IMR-90 (cell line): Measurements from ENCODE around the gene OSBPL6. TPM values are rescaled to one million over a fixed set of nuclear protein-coding genes. Genes with fewer than 3 reads are reported as not detected.

Experiments
- ATAC-seq: fragments of 200-7000 bp; cut with Tn5 transposase; 2 replicates; pipeline ENCODE4 v1.9.1; 2020; ENCODE audit warnings: low read depth, mild to moderate bottlenecking, moderate library complexity
- BruUV-seq: library from RNA; stranded (reverse); fragments of 400-500 nt; replicated peaks from 2 replicates; lab custom pipeline; 2021; lab: Mats Ljungman, UMichigan
- CTCF ChIA-PET: fragments of 300-600 bp; formaldehyde crosslinking; extraction: SDS; loops from one replicate; lab custom pipeline; 2021; ENCODE audit warnings: antibody characterized with exemption; lab: Yijun Ruan, JAX
- POLR2A ChIA-PET: fragments of 300-600 bp; sonication (Branson Sonifier 250); formaldehyde crosslinking; loops from one replicate; lab custom pipeline; 2022; ENCODE audit warnings: antibody characterized with exemption; ENCODE audit not compliant: unreplicated experiment; lab: Charles Lee
- DNase-seq: peaks from one replicate; pipeline ENCODE4 v3.0.0; 2013
- H2AFZ ChIP-seq: replicated peaks from 2 replicates; pipeline ENCODE3; 2013; ENCODE audit warnings: low read length, mild to moderate bottlenecking; ENCODE audit not compliant: poor library complexity
- H2AK5ac ChIP-seq: 2 replicates; pipeline ENCODE4 v1.6.1; 2013; ENCODE audit warnings: low read depth, low read length, inconsistent platforms
- H2AK9ac ChIP-seq: replicated peaks from 2 replicates; pipeline ENCODE3; 2013; ENCODE audit warnings: mild to moderate bottlenecking, low read depth, low read length, moderate library complexity; ENCODE audit not compliant: poor library complexity
- H2BK120ac ChIP-seq: 2 replicates; pipeline ENCODE4 v1.6.1; 2013; ENCODE audit warnings: low read depth, low read length, inconsistent platforms
- H2BK15ac ChIP-seq: 3 replicates; pipeline ENCODE4 v1.6.1; 2013; ENCODE audit warnings: low read depth, low read length, inconsistent platforms
- H2BK20ac ChIP-seq: 2 replicates; pipeline ENCODE4 v1.6.1; 2013; ENCODE audit warnings: low read depth, mild to moderate bottlenecking, inconsistent platforms, low read length, moderate library complexity
- H2BK5ac ChIP-seq: 2 replicates; pipeline ENCODE4 v1.6.1; 2013; ENCODE audit warnings: mild to moderate bottlenecking, low read depth, low read length, inconsistent platforms; ENCODE audit not compliant: poor library complexity, severe bottlenecking
- H3K14ac ChIP-seq: replicated peaks from 2 replicates; pipeline ENCODE4 v1.6.1; 2013; ENCODE audit warnings: low read depth, low read length, inconsistent platforms
- H3K18ac ChIP-seq: 2 replicates; pipeline ENCODE4 v1.6.1; 2013; ENCODE audit warnings: low read depth, low read length, control low read depth
- H3K23ac ChIP-seq: 2 replicates; pipeline ENCODE4 v1.6.1; 2013; ENCODE audit warnings: low read depth, low read length, inconsistent platforms
- H3K27ac ChIP-seq: 2 replicates; pipeline ENCODE4 v1.5.1; 2013; ENCODE audit warnings: mild to moderate bottlenecking, control low read depth, low read length; ENCODE audit not compliant: insufficient read depth
- H3K27me3 ChIP-seq: 2 replicates; pipeline ENCODE4 v1.6.1; 2013; ENCODE audit warnings: low read length; ENCODE audit not compliant: control insufficient read depth, insufficient read depth
- H3K36me3 ChIP-seq: 2 replicates; pipeline ENCODE4 v1.6.1; 2013; ENCODE audit warnings: low read length, mixed read lengths; ENCODE audit not compliant: control insufficient read depth, insufficient read depth
- H3K4ac ChIP-seq: 2 replicates; pipeline ENCODE4 v1.6.1; 2013; ENCODE audit warnings: low read depth, low read length, inconsistent platforms
- H3K4me1 ChIP-seq: 2 replicates; pipeline ENCODE4 v1.6.1; 2013; ENCODE audit warnings: low read length, mixed read lengths; ENCODE audit not compliant: control insufficient read depth, insufficient read depth
- H3K4me2 ChIP-seq: 2 replicates; pipeline ENCODE4 v1.6.1; 2013; ENCODE audit warnings: low read depth, mild to moderate bottlenecking, control low read depth, low read length, moderate library complexity
- H3K4me3 ChIP-seq: 2 replicates; pipeline ENCODE4 v1.5.1; 2013; ENCODE audit warnings: low read depth, mild to moderate bottlenecking, control low read depth, low read length, moderate library complexity; ENCODE audit not compliant: insufficient read depth
- H3K56ac ChIP-seq: 2 replicates; pipeline ENCODE4 v1.6.1; 2013; ENCODE audit warnings: low read length, inconsistent platforms; ENCODE audit not compliant: insufficient read depth; ENCODE audit errors: extremely low read depth
- H3K79me1 ChIP-seq, 2 experiments: 2 replicates each; pipeline ENCODE4 v1.6.1; 2013; ENCODE audit warnings: low read length in 2 of 2, inconsistent platforms in 1 of 2, low read depth in 1 of 2
- H3K9ac ChIP-seq: 2 replicates; pipeline ENCODE4 v1.6.1; 2013; ENCODE audit warnings: low read depth, low read length, control low read depth
- H3K9me1 ChIP-seq: 2 replicates; pipeline ENCODE4 v1.6.1; 2013; ENCODE audit warnings: low read length, inconsistent platforms; ENCODE audit not compliant: insufficient read depth
- H3K9me3 ChIP-seq: 2 replicates; pipeline ENCODE4 v1.6.1; 2013; ENCODE audit warnings: low read length; ENCODE audit not compliant: control insufficient read depth, insufficient read depth
- H4K20me1 ChIP-seq: 2 replicates; pipeline ENCODE4 v1.6.1; 2013; ENCODE audit warnings: low read length, inconsistent platforms; ENCODE audit not compliant: insufficient read depth
- H4K5ac ChIP-seq: 2 replicates; pipeline ENCODE4 v1.6.1; 2013; ENCODE audit warnings: mild to moderate bottlenecking, low read depth, low read length, control low read depth
- H4K8ac ChIP-seq, 2 experiments: 2 replicates each; pipeline ENCODE4 v1.6.1; 2013; ENCODE audit warnings: low read depth in 2 of 2, low read length in 2 of 2, control low read depth in 1 of 2, inconsistent platforms in 1 of 2
- H4K91ac ChIP-seq: 2 replicates; pipeline ENCODE4 v1.6.1; 2013; ENCODE audit warnings: low read depth, low read length, inconsistent platforms; ENCODE audit not compliant: insufficient read depth
- CEBPB ChIP-seq: IDR thresholded peaks from 2 replicates; pipeline ENCODE4 v1.6.1; 2012; ENCODE audit warnings: low read depth, low read length, improper control_type of control experiment
- CHD1 ChIP-seq: IDR thresholded peaks from 2 replicates; pipeline ENCODE4 v1.6.1; 2012; ENCODE audit warnings: low read depth, low read length, improper control_type of control experiment
- FOS ChIP-seq: fragments of 150-350 bp; IDR thresholded peaks from 2 replicates; pipeline ENCODE4 v1.6.1; 2016; ENCODE audit warnings: low read depth, low read length
- MAZ ChIP-seq: IDR thresholded peaks from 2 replicates; pipeline ENCODE4 v1.6.1; 2012; ENCODE audit warnings: low read depth, mild to moderate bottlenecking, low read length, improper control_type of control experiment, moderate library complexity, borderline replicate concordance
- RAD21 ChIP-seq: IDR thresholded peaks from 2 replicates; pipeline ENCODE4 v1.6.1; 2012; ENCODE audit warnings: low read length, improper control_type of control experiment
- RCOR1 ChIP-seq: IDR thresholded peaks from 2 replicates; pipeline ENCODE4 v1.6.1; 2012; ENCODE audit warnings: mild to moderate bottlenecking, low read length, improper control_type of control experiment; ENCODE audit not compliant: insufficient replicate concordance
- SMC3 ChIP-seq: fragments of 150-350 bp; IDR thresholded peaks from 2 replicates; pipeline ENCODE4 v1.6.1; 2016; ENCODE audit warnings: low read depth, mild to moderate bottlenecking, antibody characterized with exemption, low read length, moderate library complexity
- WGBS, 2 experiments: methylation state at CpG; one replicate each; pipeline versions ENCODE4 v1.1.5 to v1.1.7; 2013; ENCODE audit warnings: missing lambda C conversion rate in 2 of 2; ENCODE audit not compliant: insufficient read length in 1 of 2; ENCODE audit errors: extremely low coverage in 2 of 2; 5-methylcytosine and 5-hydroxymethylcytosine counted together
- dilution Hi-C: fragments of 300-500 bp; cut with HindIII; formaldehyde crosslinking; loops from one replicate; pipeline ENCODE4 v1.14.3; 2018; ENCODE audit warnings: low sequenced_read_pairs; ENCODE audit not compliant: unreplicated experiment
- in situ Hi-C: fragments of 300-500 bp; cut with MboI; formaldehyde crosslinking; loops from 3 replicates; pipeline ENCODE4 v1.14.3; 2019; ENCODE audit warnings: low sequenced_read_pairs, inconsistent platforms, mixed read lengths
- intact Hi-C: fragments of 100-400 bp; cut with micrococcal nuclease; formaldehyde crosslinking; loops from 2 replicates; pipeline ENCODE4 v1.10.0; 2022
- polyA plus RNA-seq, 3 experiments: library from polyadenylated mRNA; depleted of rRNA; stranded (reverse); fragments of >200 nt; gene quantifications; 2 replicates each; pipeline ENCODE4 v1.2.3, GENCODE V29; 2012; ENCODE audit warnings: low replicate concordance in 1 of 3
- total RNA-seq: library from RNA; depleted of rRNA; stranded (reverse); fragments of >200 nt; gene quantifications from 2 replicates; pipeline ENCODE4 v1.2.3, GENCODE V29; 2012
- TF ChIP-seq, protein P1 (sequence below): conservative IDR thresholded peaks from 2 replicates; pipeline ENCODE4 v1.5.1; 2012; ENCODE audit warnings: mild to moderate bottlenecking, low read depth, low read length, improper control_type of control experiment

OSBPL6 gene
- total and polyA plus RNA-seq, 2 of the 4 experiments (the other 2 are of a cell fraction): 3.2 to 3.7 TPM

DNA sequence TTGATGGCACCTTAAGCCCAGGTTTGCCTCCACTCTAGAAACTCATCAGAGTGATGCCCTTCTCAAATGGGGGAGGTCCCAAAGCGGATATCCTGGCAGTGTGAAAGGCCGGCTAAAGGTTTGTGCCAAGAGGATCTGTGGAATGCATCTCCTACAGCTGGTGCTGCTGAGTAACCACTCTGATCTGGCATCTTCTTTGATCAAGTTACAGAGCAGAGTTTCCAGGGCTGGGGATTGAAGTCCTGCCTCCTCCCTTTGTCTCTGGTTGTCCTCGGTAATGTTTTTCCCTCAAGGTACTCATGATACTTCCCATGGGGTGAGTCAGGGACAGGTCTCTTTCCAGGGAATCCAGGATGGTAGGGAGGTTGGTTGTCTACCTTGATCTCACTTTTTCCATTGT is 232.1 kb downstream of the OSBPL6 start:
- peaks cover 14 to 30% of the 10 kb centered on the region in 2 experiments for H3K79me1 ChIP-seq
- in situ Hi-C loops: no loop called here
- CTCF ChIA-PET: no interaction called here

More for the DNA sequence above, 232.1 kb downstream of the OSBPL6 start:
- Histone ChIP-seq H4K91ac (no peak overlapping the region), H4K5ac (no peak overlapping the region), H3K14ac (no peak overlapping the region), H2AK9ac (no peak overlapping the region), H3K27ac (no peak overlapping the region), H3K4me3 (no peak overlapping the region), H4K20me1 (no peaks in the 10 kb centered on the region), H3K27me3 (no peaks in the 10 kb centered on the region), H2BK20ac (no peak overlapping the region), H4K8ac (no peak overlapping the region), H3K9me3 (peaks cover 2% of the 10 kb centered on the region; the same call in 1 of the 2 replicates), H3K9me1 (peaks cover 12% of the 10 kb centered on the region; the same call in 1 of the 2 replicates), H3K56ac (no peak overlapping the region), H3K4ac (no peak overlapping the region), H2BK15ac (no peak overlapping the region), H3K36me3 (peaks cover 9% of the 10 kb centered on the region), H2BK120ac (no peak overlapping the region), H3K4me1 (no peaks in the 10 kb centered on the region), H2BK5ac (no peak overlapping the region), H3K18ac (no peak overlapping the region), H2AK5ac (no peak overlapping the region), H3K4me2 (no peak overlapping the region), H3K23ac (no peak overlapping the region), H3K9ac (no peak overlapping the region), H2AFZ (no peak overlapping the region)
- peak; percentile 75 for ATAC-seq
- peak; percentile 41 for DNase-seq
- BruUV-seq: no TSS peak
- intact Hi-C loops (no loop called here), dilution Hi-C loops (no loop called here)
- no peak for TF ChIP-seq SMC3
- no peak for TF ChIP-seq RAD21
- no peak for TF ChIP-seq FOS
- TF ChIP-seq, protein P1, sequence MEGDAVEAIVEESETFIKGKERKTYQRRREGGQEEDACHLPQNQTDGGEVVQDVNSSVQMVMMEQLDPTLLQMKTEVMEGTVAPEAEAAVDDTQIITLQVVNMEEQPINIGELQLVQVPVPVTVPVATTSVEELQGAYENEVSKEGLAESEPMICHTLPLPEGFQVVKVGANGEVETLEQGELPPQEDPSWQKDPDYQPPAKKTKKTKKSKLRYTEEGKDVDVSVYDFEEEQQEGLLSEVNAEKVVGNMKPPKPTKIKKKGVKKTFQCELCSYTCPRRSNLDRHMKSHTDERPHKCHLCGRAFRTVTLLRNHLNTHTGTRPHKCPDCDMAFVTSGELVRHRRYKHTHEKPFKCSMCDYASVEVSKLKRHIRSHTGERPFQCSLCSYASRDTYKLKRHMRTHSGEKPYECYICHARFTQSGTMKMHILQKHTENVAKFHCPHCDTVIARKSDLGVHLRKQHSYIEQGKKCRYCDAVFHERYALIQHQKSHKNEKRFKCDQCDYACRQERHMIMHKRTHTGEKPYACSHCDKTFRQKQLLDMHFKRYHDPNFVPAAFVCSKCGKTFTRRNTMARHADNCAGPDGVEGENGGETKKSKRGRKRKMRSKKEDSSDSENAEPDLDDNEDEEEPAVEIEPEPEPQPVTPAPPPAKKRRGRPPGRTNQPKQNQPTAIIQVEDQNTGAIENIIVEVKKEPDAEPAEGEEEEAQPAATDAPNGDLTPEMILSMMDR: no peak
- TF ChIP-seq RCOR1: no peak
- TF ChIP-seq MAZ: no peak
- TF ChIP-seq CEBPB: no peak
- TF ChIP-seq CHD1: no peak
- no CpG with 5 or more reads among the region's 3 CpGs for WGBS, 2 experiments
- POLR2A ChIA-PET: no interaction called here
